Endothelial cell of umbilical vein (primary cell): ENCODE data around the gene EXOC1. TPM values are rescaled to one million over a fixed set of nuclear protein-coding genes. Genes with fewer than 3 reads are reported as not detected.

Source experiments
- BruUV-seq: library from RNA; stranded (reverse); fragments of 400-500 nt; replicated peaks from 2 replicates; lab custom pipeline; 2021; lab: Mats Ljungman, UMichigan
- CTCF ChIA-PET: fragments of 300-600, 350-600 bp; sonication (Branson Sonifier 250); formaldehyde crosslinking; loops from one replicate; lab custom pipeline; 2021; ENCODE audit warnings: antibody characterized with exemption, inconsistent platforms; lab: Charles Lee
- POLR2A ChIA-PET: fragments of 300-600, 350-600 bp; sonication (Branson Sonifier 250); formaldehyde crosslinking; loops from one replicate; lab custom pipeline; 2021; ENCODE audit warnings: antibody characterized with exemption, inconsistent platforms; lab: Charles Lee
- DNase-seq: peaks from one replicate; pipeline ENCODE4 v3.0.0-alpha.2; 2011; ENCODE audit warnings: low read depth, low spot score
- FAIRE-seq: peaks from 2 replicates; lab custom pipeline; 2011; peaks lifted over from hg19 to GRCh38; lab: Jason Lieb, UNC
- H2AFZ ChIP-seq: 2 replicates; pipeline ENCODE4 v1.6.0; 2012; ENCODE audit warnings: low read depth, low read length, control low read depth, inconsistent platforms
- H3K27ac ChIP-seq: 2 replicates; pipeline ENCODE4 v1.5.1; 2011; ENCODE audit warnings: low read depth, mild to moderate bottlenecking, control low read depth, low read length, moderate library complexity; ENCODE audit not compliant: insufficient read depth
- H3K27me3 ChIP-seq, 2 experiments: 2 replicates each; pipeline versions ENCODE4 v1.6.0 to v1.6.1; 2011; ENCODE audit warnings: low read length in 2 of 2, mixed read lengths in 1 of 2; ENCODE audit not compliant: control insufficient read depth in 2 of 2, insufficient read depth in 2 of 2
- H3K36me3 ChIP-seq, 2 experiments: 2 replicates in 1 of 2; 3 replicates in 1 of 2; pipeline ENCODE4 v1.5.1; 2011; ENCODE audit warnings: low read length in 2 of 2, mild to moderate bottlenecking in 1 of 2, moderate library complexity in 1 of 2; ENCODE audit not compliant: control insufficient read depth in 2 of 2, insufficient read depth in 2 of 2; ENCODE audit errors: extremely low read depth in 1 of 2
- H3K4me1 ChIP-seq: 3 replicates; pipeline ENCODE4 v1.5.1; 2011; ENCODE audit warnings: mild to moderate bottlenecking, low read length; ENCODE audit not compliant: control insufficient read depth, insufficient read depth; ENCODE audit errors: extremely low read depth
- H3K4me2 ChIP-seq: 2 replicates; pipeline ENCODE4 v1.6.1; 2011; ENCODE audit warnings: low read length, control low read depth, mixed read lengths; ENCODE audit not compliant: insufficient read depth
- H3K4me3 ChIP-seq, 3 experiments: fragments of 200-600 bp in 1 of 3; sonication (generic), shearing (Covaris generic) in 1 of 3; replicated peaks in 1 of 3; 2 replicates each; pipeline ENCODE4 v1.5.1; 2011 to 2016; ENCODE audit warnings: control low read depth in 3 of 3, low read length in 3 of 3, mild to moderate bottlenecking in 2 of 3, inconsistent platforms in 1 of 3, low read depth in 1 of 3, moderate library complexity in 1 of 3; ENCODE audit not compliant: insufficient read depth in 1 of 3
- H3K79me2 ChIP-seq: 2 replicates; pipeline ENCODE4 v1.6.0; 2012; ENCODE audit warnings: low read length, inconsistent platforms; ENCODE audit not compliant: control insufficient read depth, insufficient read depth
- H3K9ac ChIP-seq: replicated peaks from 2 replicates; pipeline ENCODE3; 2011; ENCODE audit warnings: low read length, control low read depth; ENCODE audit not compliant: insufficient read depth; ENCODE audit errors: extremely low read depth
- H3K9me1 ChIP-seq: replicated peaks from 3 replicates; pipeline ENCODE4 v1.6.0; 2011; ENCODE audit warnings: mild to moderate bottlenecking, low read length; ENCODE audit not compliant: control insufficient read depth, insufficient read depth; ENCODE audit errors: extremely low read depth
- H3K9me3 ChIP-seq: replicated peaks from 2 replicates; pipeline ENCODE4 v1.5.1; 2012; ENCODE audit warnings: low read length, inconsistent platforms; ENCODE audit not compliant: control insufficient read depth, insufficient read depth
- H4K20me1 ChIP-seq: replicated peaks from 2 replicates; pipeline ENCODE3; 2011; ENCODE audit warnings: mild to moderate bottlenecking, low read length; ENCODE audit not compliant: control insufficient read depth, insufficient read depth; ENCODE audit errors: extremely low read depth
- CTCF ChIP-seq, 2 donors: IDR thresholded peaks; 1 replicate in 1 of 2; 2 replicates in 1 of 2; pipeline ENCODE4 v1.5.1; 2011; ENCODE audit warnings: low read length in 2 of 2, mild to moderate bottlenecking in 2 of 2, moderate library complexity in 2 of 2, control low read depth in 1 of 2, inconsistent platforms in 1 of 2, low read depth in 1 of 2; ENCODE audit not compliant: insufficient read depth in 1 of 2; ENCODE audit errors: extremely low read depth in 1 of 2
- EZH2 ChIP-seq: IDR thresholded peaks from 2 replicates; pipeline ENCODE4 v1.6.1; 2012; ENCODE audit warnings: borderline replicate concordance, low read depth, mild to moderate bottlenecking, moderate library complexity, low read length, inconsistent platforms; ENCODE audit not compliant: severe bottlenecking
- FOS ChIP-seq: IDR thresholded peaks from 2 replicates; pipeline ENCODE4 v1.6.1; 2011; ENCODE audit warnings: mild to moderate bottlenecking, low read length, moderate library complexity, borderline replicate concordance; ENCODE audit not compliant: insufficient read depth
- GATA2 ChIP-seq: IDR thresholded peaks from 2 replicates; pipeline ENCODE4 v1.7.0; 2011; ENCODE audit warnings: low read depth, mild to moderate bottlenecking, moderate library complexity, mixed read lengths, low read length; ENCODE audit not compliant: insufficient read length, insufficient read depth
- JUN ChIP-seq: IDR thresholded peaks from 2 replicates; pipeline ENCODE4 v1.6.1; 2011; ENCODE audit warnings: borderline replicate concordance, low read depth; ENCODE audit not compliant: insufficient read length, insufficient read depth
- MAX ChIP-seq: IDR thresholded peaks from 2 replicates; pipeline ENCODE4 v1.6.1; 2011; ENCODE audit not compliant: insufficient read depth, insufficient read length
- MYC ChIP-seq: IDR thresholded peaks from one replicate; pipeline ENCODE4 v1.6.1; 2011; ENCODE audit warnings: mild to moderate bottlenecking, low read depth, low read length
- POLR2A ChIP-seq: IDR thresholded peaks from 2 replicates; pipeline ENCODE4 v1.6.1; 2012; ENCODE audit warnings: low read depth, mild to moderate bottlenecking, control low read depth, low read length
- POLR2AphosphoS5 ChIP-seq: IDR thresholded peaks from 2 replicates; pipeline ENCODE4 v1.6.1; 2012; ENCODE audit warnings: low read depth, mild to moderate bottlenecking, control low read depth, low read length, moderate library complexity; ENCODE audit not compliant: insufficient read depth
- dilution Hi-C: fragments of 300-500 bp; cut with MboI; formaldehyde crosslinking; loops from one replicate; pipeline ENCODE4 v1.15.0; 2019; ENCODE audit warnings: low sequenced_read_pairs; ENCODE audit not compliant: extremely low pct_ligation_motif_present
- intact Hi-C: fragments of 100-400 bp; cut with micrococcal nuclease; formaldehyde crosslinking; loops from one replicate; pipeline ENCODE4 v1.10.0; 2022
- polyA plus RNA-seq, 4 experiments: library from polyadenylated mRNA; depleted of rRNA in 3 of 4; stranded (reverse) in 3 of 4; unstranded in 1 of 4; fragments of >200 nt; gene quantifications; 2 replicates each; pipeline versions ENCODE4 v1.2.1 to v1.2.3, GENCODE V29; 2011 to 2012; ENCODE audit warnings: missing spikeins in 1 of 4
- total RNA-seq: library from RNA; stranded (reverse); gene quantifications from 2 replicates; pipeline ENCODE4 v1.2.3, GENCODE V29; 2021

Gene EXOC1
- total and polyA plus RNA-seq, 2 donors (not counting 3 experiments of a cell fraction or from before 2014, with no cell fraction given) = 11.6 to 33.3 TPM

GRCh38 chr4:55932511-55932910, 79.1 kb downstream of the EXOC1 start:
- dilution Hi-C loops = no loop called here
- Histone ChIP-seq H3K27me3 (no peaks in the 10 kb centered on the region), H3K4me1 (no peaks in the 10 kb centered on the region), H3K4me2 (no peak overlapping the region), H3K9ac (no peak overlapping the region), H3K4me3 (no peak overlapping the region), H3K79me2 (no peaks in the 10 kb centered on the region), H2AFZ (no peak overlapping the region), H3K27ac (no peak overlapping the region), H3K36me3 (peaks cover 0 to 5% of the 10 kb centered on the region in 2 experiments), H3K9me3 (no peaks in the 10 kb centered on the region), H4K20me1 (no peaks in the 10 kb centered on the region), H3K9me1 (no peaks in the 10 kb centered on the region)
- CTCF ChIA-PET = interaction anchor here (1.1 to 2.4 kb wide), 3 partner anchors 12 to 22 kb away, joined by 3 to 11 read pairs (median 4); partner anchors contain the start of gene CEP135
- FAIRE-seq = no peak
- BruUV-seq = no TSS peak
- DNase-seq = no peak
- POLR2A ChIA-PET = no interaction called here
- TF ChIP-seq JUN (no peak), EZH2 (no peak), FOS (no peak), MAX (no peak)
- intact Hi-C loops = no loop called here

- BruUV-seq = no TSS peak
- H3K79me2 ChIP-seq = no peaks in the 10 kb centered on the region
- TF ChIP-seq MYC = no peak
- no peak for TF ChIP-seq MAX
- TF ChIP-seq EZH2 = no peak
- TF ChIP-seq POLR2AphosphoS5 = no peak
- no peak for TF ChIP-seq GATA2
- no peak for TF ChIP-seq FOS
- TF ChIP-seq POLR2A = no peak
- no peak for TF ChIP-seq CTCF (IDR thresholded peaks at IDR 0.05; ENCODE audit: extremely low read depth in 1 of 2, insufficient read depth in 1 of 2, low read depth in 1 of 2, low read length in 2 of 2)
- POLR2A ChIA-PET = no interaction called here
- no peak overlapping the region for H3K9ac ChIP-seq
- no peaks in the 10 kb centered on the region for H4K20me1 ChIP-seq
- no peak for DNase-seq
- dilution Hi-C loops = no loop called here
- FAIRE-seq = no peak
- H3K36me3 ChIP-seq = peaks cover 0 to 13% of the 10 kb centered on the region in 2 experiments
- H3K27ac ChIP-seq = no peak overlapping the region
- no peaks in the 10 kb centered on the region for H3K27me3 ChIP-seq
- intact Hi-C loops = no loop called here
- H3K4me2 ChIP-seq = no peak overlapping the region
- no peaks in the 10 kb centered on the region for H3K9me3 ChIP-seq
- no peak overlapping the region for H2AFZ ChIP-seq
- H3K4me3 ChIP-seq = no peak overlapping the region
- CTCF ChIA-PET = interaction anchor here (1.3 to 2.4 kb wide), 2 partner anchors 15 to 23 kb away, joined by 4 to 11 read pairs; partner anchors contain the start of gene CEP135
- no peaks in the 10 kb centered on the region for H3K9me1 ChIP-seq
- H3K4me1 ChIP-seq = no peaks in the 10 kb centered on the region
These were observed 80.2 kb downstream of the EXOC1 start for GRCh38 chr4:55933611-55934010.
